ENCODE results near the gene IFNL1.
"Not testable (repeated sequence)": the region's sequence is repeated elsewhere in the genome, so short reads cannot be mapped to it uniquely, and the experiment has no call there.

Gene IFNL1

GRCh38 chr19:39332738-39333137, 36.5 kb downstream of the IFNL1 start:
- not testable (repeated sequence) for DNase-seq

DNA sequence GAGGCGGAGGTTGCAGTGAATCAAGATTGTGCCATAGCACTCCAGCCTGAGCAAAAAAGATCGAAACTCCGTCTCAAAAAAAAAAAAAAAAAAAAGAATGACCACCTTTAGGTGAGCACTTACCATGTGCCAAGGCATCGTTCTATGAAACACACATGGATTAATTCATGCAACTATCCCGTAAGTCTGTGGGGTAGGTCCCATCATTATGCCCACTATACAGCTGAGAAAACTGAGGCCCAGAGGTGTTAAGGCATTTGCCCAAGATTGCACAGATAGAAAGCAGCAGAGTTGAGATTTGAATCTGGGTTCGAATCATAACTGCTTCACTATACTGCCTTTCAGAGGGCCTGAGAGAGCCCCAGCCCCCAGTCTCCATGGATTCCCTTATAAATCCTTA, 37.3 kb downstream of the IFNL1 start:
- no peak for DNase-seq

GRCh38 chr19:39334444-39334976, 38.3 kb downstream of the IFNL1 start:
- DNase-seq: no peak

DNA sequence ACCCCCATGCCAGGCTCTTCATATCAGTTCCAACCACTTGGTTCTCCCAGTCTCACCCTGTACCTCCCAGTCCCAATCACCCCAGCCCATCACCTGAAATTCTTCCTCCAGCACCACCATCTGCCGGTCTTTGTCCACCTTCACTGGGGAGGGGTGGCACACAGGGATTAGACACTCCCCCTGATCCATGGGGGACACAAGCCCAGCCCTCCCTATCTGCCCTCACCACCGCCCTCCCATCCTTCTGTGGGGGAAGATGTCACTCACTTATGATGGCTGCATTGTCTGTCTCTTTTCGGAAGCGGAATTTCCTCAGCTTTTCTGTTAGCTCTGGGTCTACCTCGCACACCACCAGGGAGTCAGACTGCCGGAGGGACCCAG, 39.0 kb downstream of the IFNL1 start:
- DNase-seq: no peak

GRCh38 chr19:39336483-39336882, 40.3 kb downstream of the IFNL1 start:
- DNase-seq: no peak

DNA sequence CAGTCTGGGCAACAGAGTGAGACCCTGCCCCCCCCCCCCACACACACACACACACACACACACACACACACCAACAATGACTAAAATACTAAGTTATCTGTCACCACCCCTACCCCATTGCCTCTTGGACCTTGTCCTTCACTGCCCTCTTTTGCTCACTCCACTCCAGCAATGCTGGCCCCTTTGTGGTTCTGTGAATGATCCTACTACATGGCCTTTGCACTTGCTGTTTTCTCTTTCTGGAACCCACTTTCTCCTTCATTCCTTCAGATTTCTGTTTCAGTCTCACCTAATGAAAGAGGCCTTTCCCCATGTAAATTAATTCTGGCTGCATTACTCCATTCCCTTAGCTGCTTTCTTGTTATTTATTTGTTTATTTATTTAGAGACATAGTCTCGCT, 43.5 kb downstream of the IFNL1 start:
- no peak for DNase-seq

GRCh38 chr19:39340156-39340555, 43.9 kb downstream of the IFNL1 start:
- not testable (repeated sequence) for DNase-seq

DNA sequence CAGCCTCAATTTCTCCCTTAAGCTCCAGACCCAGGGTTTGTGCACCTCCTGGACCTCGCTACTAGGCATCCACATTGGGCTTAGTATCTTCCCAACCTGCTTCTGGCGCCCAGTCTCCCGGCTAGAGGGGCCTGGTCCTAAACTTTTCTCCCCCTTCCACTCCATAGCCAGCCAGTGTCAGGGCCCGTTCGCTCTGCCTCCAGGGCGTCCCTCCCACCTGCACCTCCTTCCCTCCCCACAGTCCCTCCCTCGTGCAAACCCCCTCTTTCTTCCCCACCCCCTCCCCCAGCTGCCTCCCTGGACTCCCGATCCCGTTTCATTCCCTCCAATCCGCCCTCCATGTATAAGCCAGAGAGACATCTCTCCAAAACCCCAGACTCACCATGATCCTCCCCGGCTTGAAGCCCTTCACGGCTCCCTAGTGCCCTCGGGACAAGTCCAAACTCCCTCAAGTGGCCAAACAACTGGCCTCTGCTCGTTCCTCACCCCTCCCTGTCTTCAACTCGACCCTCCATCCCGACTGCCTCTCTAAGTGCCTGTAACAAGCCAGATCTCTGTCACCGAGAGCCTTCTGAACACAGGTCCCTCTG, 45.0 kb downstream of the IFNL1 start:
- DNase-seq: no peak

GRCh38 chr19:39341719-39342604, 45.8 kb downstream of the IFNL1 start, which contains the start of gene SAMD4B:
Gene SAMD4B, plus strand, starts transcription at chr19:39342421. Its CDS starts 14,473 bp downstream, at chr19:39356894.
- DNase-seq: peak; percentile 100

GRCh38 chr19:39342647-39343305, 46.6 kb downstream of the IFNL1 start:
- peak; percentile 49 for DNase-seq

DNA sequence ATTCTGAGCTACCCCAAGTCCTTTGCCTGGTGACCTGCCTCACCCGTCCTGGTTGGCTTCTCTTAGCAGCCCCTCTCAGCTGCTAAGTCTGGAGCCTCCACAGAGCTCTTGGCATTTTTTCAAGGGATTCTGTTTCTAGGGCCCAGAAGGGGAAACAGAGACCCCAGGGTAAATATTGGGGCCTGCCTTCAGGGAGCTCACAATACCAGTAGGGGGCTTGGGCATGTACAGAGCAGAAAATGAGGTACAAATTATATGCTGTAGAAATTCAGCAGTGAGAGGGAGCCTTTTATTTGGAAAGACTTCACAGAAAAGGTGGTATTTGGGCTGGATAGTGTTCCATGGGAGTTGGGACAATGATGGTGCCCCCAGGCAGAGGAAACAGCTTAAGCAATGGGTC, 49.7 kb downstream of the IFNL1 start:
- no peak for DNase-seq

- DNase-seq: no peak
Observed at GRCh38 chr19:39347332-39348164, 51.3 kb downstream of the IFNL1 start.
